ENCODE results near the gene UGT1A5. TPM values are rescaled to one million over a fixed set of nuclear protein-coding genes. Genes with fewer than 3 reads are reported as not detected.

UGT1A5 gene
- total and polyA plus RNA-seq, 2 of the 13 experiments (the other 11 are each of a cell fraction or from before 2014, with no cell fraction given), result not detected

- TF ChIP-seq SATB2 (CRISPR knock-in tag; IDR thresholded peaks at IDR 0.05), result 0 out of 2 replicates have a peak, but pooled peaks have one; percentile 63
- no peak for TF ChIP-seq TEAD2 (CRISPR knock-in tag; IDR thresholded peaks at IDR 0.05)
- TF ChIP-seq ZFP37 (CRISPR knock-in tag; IDR thresholded peaks at IDR 0.05; ENCODE audit: borderline replicate concordance), result peak; percentile 78; the same call in 1 of the 2 replicates
- TF ChIP-seq ZNF713 (CRISPR knock-in tag; IDR thresholded peaks at IDR 0.05), result no peak
- TF ChIP-seq EZH2 (conservative IDR thresholded peaks at IDR 0.05; ENCODE audit: low read depth, low read length), result no peak
- peak; percentile 93 for TF ChIP-seq MEF2D (CRISPR knock-in tag; IDR thresholded peaks at IDR 0.05)
- TF ChIP-seq ZNF598 (CRISPR knock-in tag; IDR thresholded peaks at IDR 0.05; ENCODE audit: borderline replicate concordance), result no peak
- TF ChIP-seq MBNL3 (CRISPR knock-in tag; conservative IDR thresholded peaks at IDR 0.05), result no peak
- TF ChIP-seq TOPORS (CRISPR knock-in tag; IDR thresholded peaks at IDR 0.05), result no peak
- TF ChIP-seq MXD3 (CRISPR knock-in tag; IDR thresholded peaks at IDR 0.05), result no peak
- TF ChIP-seq NR0B2 (CRISPR knock-in tag; IDR thresholded peaks at IDR 0.05), result no peak
- TF ChIP-seq RARG (CRISPR knock-in tag; IDR thresholded peaks at IDR 0.05; ENCODE audit: low read depth), result no peak
- TF ChIP-seq SMC3 (IDR thresholded peaks at IDR 0.05; ENCODE audit: low read length), result peak; percentile 13; the same call in 1 of the 2 replicates
- TF ChIP-seq, protein P1, sequence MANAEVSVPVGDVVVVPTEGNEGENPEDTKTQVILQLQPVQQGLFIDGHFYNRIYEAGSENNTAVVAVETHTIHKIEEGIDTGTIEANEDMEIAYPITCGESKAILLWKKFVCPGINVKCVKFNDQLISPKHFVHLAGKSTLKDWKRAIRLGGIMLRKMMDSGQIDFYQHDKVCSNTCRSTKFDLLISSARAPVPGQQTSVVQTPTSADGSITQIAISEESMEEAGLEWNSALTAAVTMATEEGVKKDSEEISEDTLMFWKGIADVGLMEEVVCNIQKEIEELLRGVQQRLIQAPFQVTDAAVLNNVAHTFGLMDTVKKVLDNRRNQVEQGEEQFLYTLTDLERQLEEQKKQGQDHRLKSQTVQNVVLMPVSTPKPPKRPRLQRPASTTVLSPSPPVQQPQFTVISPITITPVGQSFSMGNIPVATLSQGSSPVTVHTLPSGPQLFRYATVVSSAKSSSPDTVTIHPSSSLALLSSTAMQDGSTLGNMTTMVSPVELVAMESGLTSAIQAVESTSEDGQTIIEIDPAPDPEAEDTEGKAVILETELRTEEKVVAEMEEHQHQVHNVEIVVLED (CRISPR knock-in tag; IDR thresholded peaks at IDR 0.05; ENCODE audit: borderline replicate concordance), result peak; percentile 27; the same call in 1 of the 2 replicates
- TF ChIP-seq, protein P2, sequence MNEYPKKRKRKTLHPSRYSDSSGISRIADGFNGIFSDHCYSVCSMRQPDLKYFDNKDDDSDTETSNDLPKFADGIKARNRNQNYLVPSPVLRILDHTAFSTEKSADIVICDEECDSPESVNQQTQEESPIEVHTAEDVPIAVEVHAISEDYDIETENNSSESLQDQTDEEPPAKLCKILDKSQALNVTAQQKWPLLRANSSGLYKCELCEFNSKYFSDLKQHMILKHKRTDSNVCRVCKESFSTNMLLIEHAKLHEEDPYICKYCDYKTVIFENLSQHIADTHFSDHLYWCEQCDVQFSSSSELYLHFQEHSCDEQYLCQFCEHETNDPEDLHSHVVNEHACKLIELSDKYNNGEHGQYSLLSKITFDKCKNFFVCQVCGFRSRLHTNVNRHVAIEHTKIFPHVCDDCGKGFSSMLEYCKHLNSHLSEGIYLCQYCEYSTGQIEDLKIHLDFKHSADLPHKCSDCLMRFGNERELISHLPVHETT (CRISPR knock-in tag; conservative IDR thresholded peaks at IDR 0.05), result no peak
- TF ChIP-seq TRAFD1 (CRISPR knock-in tag; IDR thresholded peaks at IDR 0.05; ENCODE audit: borderline replicate concordance), result peak; percentile 62; the same call in 1 of the 2 replicates
- peak; percentile 71; the same call in 1 of the 2 replicates for TF ChIP-seq ZNF280D (CRISPR knock-in tag; IDR thresholded peaks at IDR 0.05)
- no peak for TF ChIP-seq SMARCC2 (IDR thresholded peaks at IDR 0.05)
- TF ChIP-seq ZNF589 (CRISPR knock-in tag; conservative IDR thresholded peaks at IDR 0.05), result peak; percentile 86
- peak; percentile 78; the same call in 1 of the 2 replicates for TF ChIP-seq ZNF607 (CRISPR knock-in tag; IDR thresholded peaks at IDR 0.05; ENCODE audit: borderline replicate concordance)
- no peak for TF ChIP-seq PHF8 (CRISPR knock-in tag; IDR thresholded peaks at IDR 0.05)
Observed at GRCh38 chr2:233756429-233757081, 43.8 kb downstream of the UGT1A5 start (continued).

All from HepG2 (cell line).